ENCODE measurements around the gene ELAVL2. TPM values are rescaled to one million over a fixed set of nuclear protein-coding genes. Genes with fewer than 3 reads are reported as not detected.
"Not testable (repeated sequence)": the region's sequence is repeated elsewhere in the genome, so short reads cannot be mapped to it uniquely, and the experiment has no call there.

The ELAVL2 gene
- total RNA-seq, 1 experiment from 2014 or later: not detected

DNA sequence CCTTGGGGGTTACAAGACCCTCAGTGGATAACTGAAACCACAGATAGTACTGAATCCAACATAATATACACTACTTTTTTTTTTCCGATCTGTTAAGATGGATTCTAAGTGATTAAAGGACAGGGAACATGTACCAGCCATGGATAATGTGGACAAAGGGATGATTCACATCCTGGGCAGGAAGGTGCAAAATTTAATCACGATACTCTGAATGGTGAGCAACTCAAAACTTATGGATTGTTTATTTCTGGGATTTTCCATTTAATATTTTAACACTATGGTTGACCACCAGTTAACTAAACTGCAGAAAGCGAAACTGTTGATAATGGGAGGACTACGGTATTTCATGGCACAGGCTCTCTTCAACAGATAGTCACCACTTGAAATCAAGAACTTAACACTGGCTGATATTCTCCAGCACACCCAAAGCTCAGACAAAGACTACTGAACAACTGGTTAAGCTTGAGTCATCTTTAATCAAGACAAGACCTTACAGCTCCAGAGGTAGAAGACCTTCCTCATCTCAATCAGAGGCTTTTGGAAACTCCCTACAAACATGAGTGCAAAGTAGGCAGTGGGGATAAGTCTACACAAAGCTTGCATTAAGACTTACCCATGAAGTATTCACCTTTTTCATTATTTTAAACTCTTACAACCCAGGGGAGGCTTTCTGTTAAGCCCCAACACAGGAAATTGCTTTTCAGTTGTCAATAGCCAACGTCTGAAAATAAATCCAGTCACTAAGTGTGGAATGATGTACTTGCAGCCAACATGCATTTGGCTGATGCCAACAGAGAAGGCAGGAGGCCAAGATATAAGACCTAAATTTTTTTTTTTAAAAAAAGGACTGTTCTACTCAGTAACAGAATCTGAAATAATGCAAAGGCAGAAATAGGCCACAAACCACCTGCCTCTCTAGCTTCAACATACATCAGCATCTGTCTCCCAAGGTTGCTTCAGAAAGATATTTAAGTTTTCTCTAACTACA is 78.7 kb downstream of the ELAVL2 start:
- DNase-seq (ENCODE audit: low read depth, low spot score): no peak
- in situ Hi-C loops (cut with HindIII; ENCODE audit: low pct_unique_long_range_greater_than_20kb, low sequenced_read_pairs): no loop called here

DNA sequence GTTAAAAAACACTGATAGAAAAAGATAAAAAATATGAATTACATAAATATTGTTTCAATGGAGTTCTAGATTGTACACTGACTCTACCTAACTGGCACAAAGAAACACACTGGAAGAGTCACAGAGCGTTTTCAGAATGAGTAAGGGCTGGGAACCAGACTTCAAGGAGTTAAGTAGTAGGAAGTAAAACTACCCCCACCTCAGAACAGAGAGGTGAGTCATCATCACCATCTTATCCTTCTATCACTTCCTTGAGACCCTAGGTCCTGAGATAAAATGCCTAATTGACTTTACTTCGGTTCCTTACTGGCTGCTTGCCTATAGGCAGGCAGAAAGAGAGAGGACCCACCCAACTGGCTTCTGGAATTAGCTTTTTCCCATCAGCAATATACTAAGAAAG is 79.7 kb downstream of the ELAVL2 start:
- no peak for DNase-seq (ENCODE audit: low read depth, low spot score)
- in situ Hi-C loops (cut with HindIII; ENCODE audit: low pct_unique_long_range_greater_than_20kb, low sequenced_read_pairs): no loop called here

DNA sequence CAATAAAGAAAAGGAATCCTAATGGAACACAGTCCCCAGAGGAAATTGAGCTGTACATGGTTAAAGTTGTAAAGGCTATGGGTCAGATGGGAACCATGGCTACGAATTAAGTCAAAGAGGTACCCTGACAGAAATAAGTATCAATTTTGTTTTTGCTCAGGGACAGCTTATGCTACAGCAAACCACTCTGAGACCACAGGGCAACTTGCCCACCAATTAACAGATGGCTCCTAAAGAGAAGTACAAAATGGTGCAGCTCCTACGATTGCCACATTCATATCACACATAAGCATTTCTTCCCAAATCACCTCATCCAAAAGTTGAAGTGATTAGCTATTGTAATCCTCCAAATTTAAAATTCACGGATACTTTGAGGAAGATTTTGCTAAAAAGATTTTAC is 83.0 kb downstream of the ELAVL2 start:
- no peak for DNase-seq (ENCODE audit: low read depth, low spot score)
- in situ Hi-C loops (cut with HindIII; ENCODE audit: low pct_unique_long_range_greater_than_20kb, low sequenced_read_pairs): no loop called here

DNA sequence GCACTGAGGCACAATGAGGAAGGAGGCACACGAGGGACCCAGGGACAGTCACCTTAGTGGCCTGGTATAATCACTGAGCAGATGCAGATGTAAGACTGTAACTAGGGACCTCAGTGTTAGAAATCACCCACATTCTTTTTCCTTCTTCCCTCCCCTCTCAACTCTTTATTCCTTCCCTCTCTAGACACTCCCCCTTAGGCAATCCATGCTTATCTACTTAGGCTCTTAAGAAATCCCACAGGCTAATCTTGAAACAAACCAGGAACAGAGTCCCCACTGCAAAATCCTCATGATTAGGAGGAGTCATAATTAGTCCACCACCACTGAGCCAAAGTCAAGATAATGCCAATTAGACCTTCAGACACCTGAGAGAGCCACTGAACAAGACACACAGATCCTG is 84.7 kb downstream of the ELAVL2 start:
- DNase-seq (ENCODE audit: low read depth, low spot score): no peak
- in situ Hi-C loops (cut with HindIII; ENCODE audit: low pct_unique_long_range_greater_than_20kb, low sequenced_read_pairs): no loop called here

GRCh38 chr9:23740531-23740930 is 85.5 kb downstream of the ELAVL2 start:
- in situ Hi-C loops (cut with HindIII; ENCODE audit: low pct_unique_long_range_greater_than_20kb, low sequenced_read_pairs): no loop called here
- DNase-seq (ENCODE audit: low read depth, low spot score): no peak

- in situ Hi-C loops (cut with HindIII; ENCODE audit: low pct_unique_long_range_greater_than_20kb, low sequenced_read_pairs): no loop called here
- DNase-seq (ENCODE audit: low read depth, low spot score): no peak
These were observed 86.3 kb downstream of the ELAVL2 start for GRCh38 chr9:23739753-23740152.

DNA sequence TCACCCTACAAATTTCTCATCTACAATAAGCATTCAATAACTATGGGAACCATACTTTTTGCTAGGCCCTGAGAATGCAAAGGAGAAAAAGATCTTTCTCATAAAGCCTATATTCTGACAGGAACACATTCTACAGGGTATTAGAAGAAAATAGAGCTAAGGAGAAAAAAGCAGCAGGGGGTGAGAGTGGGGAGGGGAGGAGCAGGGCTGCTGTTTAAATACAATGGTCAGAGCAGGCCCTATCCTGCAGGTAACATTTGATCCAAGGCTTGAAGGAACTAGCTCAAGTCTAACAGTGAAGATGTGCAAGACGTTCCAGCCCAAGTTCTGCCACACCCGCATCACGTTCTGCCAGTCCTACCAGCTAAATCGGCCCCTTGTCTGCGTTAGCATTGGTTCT is 89.7 kb downstream of the ELAVL2 start:
- in situ Hi-C loops (cut with HindIII; ENCODE audit: low pct_unique_long_range_greater_than_20kb, low sequenced_read_pairs): no loop called here
- DNase-seq (ENCODE audit: low read depth, low spot score): no peak

DNA sequence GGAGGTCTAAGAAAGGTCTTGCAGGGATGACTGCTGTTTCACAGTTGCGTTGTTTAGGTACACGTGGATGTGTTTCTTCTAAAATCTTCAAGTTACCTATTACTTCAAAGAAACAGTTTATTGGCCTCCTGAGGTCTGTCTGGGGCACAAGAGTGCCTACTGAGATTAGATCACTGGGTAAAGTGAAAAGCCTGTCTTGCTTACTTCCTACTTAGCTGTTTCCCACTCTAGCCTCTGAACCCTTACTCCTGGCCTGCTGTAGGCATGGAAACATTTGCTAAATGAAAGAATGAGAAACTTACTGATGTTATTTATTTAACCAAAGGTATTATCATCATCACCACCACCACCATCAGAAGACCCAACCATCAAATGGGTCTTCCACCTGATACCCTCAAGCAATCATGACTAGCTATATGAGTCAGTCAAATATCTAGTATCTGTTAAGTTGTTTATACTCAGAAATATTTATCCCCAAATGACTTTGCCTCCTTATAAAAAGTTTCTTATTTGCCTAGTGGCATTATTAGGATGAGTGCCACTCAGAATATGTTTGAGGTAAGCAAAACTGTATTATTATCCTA is 92.5 kb downstream of the ELAVL2 start:
- in situ Hi-C loops (cut with HindIII; ENCODE audit: low pct_unique_long_range_greater_than_20kb, low sequenced_read_pairs): no loop called here
- DNase-seq (ENCODE audit: low read depth, low spot score): no peak

DNA sequence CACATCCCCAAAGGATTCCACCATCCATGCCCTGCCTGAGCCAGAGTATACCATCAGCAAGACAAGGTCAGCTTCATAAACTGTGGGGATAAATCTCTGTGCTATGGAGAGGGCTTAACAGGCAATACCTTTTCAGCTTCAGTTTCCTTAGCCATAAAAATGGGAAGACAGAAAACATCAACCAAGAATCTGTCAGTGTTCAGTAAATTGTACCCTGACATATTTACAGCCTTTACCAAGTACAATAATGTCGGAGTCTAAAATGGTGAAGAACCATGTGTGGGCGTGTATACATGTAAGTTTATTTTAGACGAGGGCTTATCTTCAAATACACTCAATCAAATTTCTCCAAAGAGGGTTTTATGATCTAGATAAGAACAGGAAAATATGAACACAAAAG is 94.7 kb downstream of the ELAVL2 start:
- in situ Hi-C loops (cut with HindIII; ENCODE audit: low pct_unique_long_range_greater_than_20kb, low sequenced_read_pairs): no loop called here

DNA sequence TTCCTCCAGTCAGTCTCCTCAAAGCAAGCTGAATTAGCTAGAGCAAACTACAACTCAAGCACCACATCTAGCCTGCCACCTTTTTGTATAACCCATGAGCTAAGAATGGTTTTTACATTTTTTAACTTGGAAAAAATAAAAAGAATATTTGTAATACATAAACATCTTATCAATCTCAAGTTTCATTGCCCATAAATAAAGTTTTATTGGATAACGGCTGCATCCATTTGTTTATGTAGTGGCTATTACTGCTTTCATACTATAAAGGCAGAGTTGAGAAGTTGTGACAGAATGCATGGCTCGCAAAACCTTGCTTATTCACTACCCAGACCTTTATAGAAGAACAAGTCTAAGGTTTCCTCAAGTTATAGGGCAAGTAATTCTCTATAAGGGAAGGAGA is 95.7 kb downstream of the ELAVL2 start:
- in situ Hi-C loops (cut with HindIII; ENCODE audit: low pct_unique_long_range_greater_than_20kb, low sequenced_read_pairs): no loop called here
- no peak for DNase-seq (ENCODE audit: low read depth, low spot score)

More for the DNA sequence above, 94.7 kb downstream of the ELAVL2 start:
- DNase-seq (ENCODE audit: low read depth, low spot score): no peak

DNA sequence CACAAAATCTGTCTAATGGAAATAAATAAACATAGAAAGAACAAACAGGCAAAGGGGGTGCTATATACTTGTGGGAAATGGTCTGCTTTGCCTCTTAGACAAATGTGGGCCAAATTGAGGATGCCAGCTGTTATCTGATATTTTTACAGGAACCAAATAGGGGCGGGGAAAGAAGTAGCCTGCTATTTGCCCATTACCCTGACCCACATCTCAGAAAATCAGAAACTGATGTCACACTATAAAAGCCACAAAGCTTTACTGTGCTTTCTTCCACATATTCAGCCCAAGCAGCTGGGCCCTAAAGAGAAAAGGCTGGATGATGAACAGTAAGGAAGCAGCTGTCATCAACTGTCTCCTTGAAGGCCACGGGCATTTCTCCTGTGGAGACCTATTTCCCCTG is 97.3 kb downstream of the ELAVL2 start:
- DNase-seq (ENCODE audit: low read depth, low spot score): no peak
- in situ Hi-C loops (cut with HindIII; ENCODE audit: low pct_unique_long_range_greater_than_20kb, low sequenced_read_pairs): no loop called here

DNA sequence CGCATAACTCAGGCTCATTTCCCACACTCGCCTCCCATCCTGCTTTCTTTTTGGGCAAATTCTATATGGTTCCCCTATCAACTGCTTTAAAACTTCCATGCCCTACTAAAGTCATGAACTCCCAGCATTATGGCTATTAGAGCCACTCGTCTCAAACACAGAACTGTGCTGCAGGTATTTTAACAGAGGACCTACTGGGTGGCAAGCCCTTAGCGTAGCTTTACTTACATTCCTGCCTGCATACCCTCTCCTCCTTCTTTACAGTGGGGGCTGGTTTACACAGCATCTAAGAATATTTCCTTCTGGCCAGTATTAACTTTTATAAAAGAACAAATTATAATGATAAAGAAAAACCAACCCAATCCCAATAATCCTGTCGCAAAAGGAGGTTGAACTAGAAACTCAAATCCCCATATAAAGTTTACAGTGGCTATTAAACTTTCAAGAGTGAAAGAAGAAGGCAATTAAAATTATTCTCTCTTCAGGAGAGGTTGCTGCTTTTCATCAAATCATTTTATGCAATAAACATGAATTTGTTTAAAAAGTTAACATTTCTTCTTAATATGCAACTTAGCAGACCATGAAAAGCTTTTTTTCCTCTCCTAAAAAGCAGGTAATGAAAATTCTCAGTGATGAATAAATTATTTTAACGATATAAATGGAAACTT is 100.6 kb downstream of the ELAVL2 start:
- in situ Hi-C loops (cut with HindIII; ENCODE audit: low pct_unique_long_range_greater_than_20kb, low sequenced_read_pairs): no loop called here
- DNase-seq (ENCODE audit: low read depth, low spot score): no peak

DNA sequence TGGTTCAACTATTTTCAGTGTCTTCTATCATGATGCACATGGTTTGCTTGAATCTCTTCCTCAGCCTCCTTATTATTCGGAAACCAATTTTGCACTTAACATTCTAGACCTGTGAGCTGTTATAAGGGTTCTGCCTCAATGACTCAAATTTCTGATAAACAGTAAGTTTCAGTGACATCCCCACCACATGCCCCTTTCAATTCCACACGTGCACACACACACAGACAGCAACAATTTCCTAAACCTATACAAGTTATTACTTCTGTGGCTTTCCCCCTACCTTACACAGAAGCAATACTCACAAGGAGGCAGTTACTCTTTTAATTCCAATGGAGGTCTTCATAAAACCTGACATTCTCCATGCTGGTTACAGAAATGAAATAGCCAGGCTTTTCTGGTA is 102.4 kb downstream of the ELAVL2 start:
- in situ Hi-C loops (cut with HindIII; ENCODE audit: low pct_unique_long_range_greater_than_20kb, low sequenced_read_pairs): no loop called here
- DNase-seq (ENCODE audit: low read depth, low spot score): no peak

GRCh38 chr9:23723048-23723447 is 103.0 kb downstream of the ELAVL2 start:
- DNase-seq (ENCODE audit: low read depth, low spot score); in situ Hi-C loops (cut with HindIII; ENCODE audit: low pct_unique_long_range_greater_than_20kb, low sequenced_read_pairs): not testable (repeated sequence)

GRCh38 chr9:23721466-23721865 is 104.6 kb downstream of the ELAVL2 start:
- in situ Hi-C loops (cut with HindIII; ENCODE audit: low pct_unique_long_range_greater_than_20kb, low sequenced_read_pairs): no loop called here

DNA sequence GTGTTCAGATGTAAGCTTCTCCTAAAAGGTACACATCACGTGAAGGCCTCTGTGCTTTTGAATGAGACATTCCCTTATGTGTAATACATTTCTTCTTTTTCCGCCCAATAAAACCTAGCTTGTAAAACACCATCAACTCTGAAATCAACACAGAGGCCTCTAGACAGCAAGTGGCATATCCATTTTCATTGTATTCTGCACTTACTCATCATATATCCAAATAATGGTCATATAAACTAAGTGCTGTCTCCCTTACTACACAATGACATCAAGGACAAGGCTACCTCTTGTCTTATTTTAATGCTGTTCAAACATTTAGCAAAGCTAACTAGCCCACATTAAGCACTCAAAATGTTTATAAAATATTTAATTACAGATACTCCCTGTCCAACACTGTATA is 108.5 kb downstream of the ELAVL2 start:
- in situ Hi-C loops (cut with HindIII; ENCODE audit: low pct_unique_long_range_greater_than_20kb, low sequenced_read_pairs): no loop called here
- DNase-seq (ENCODE audit: low read depth, low spot score): no peak

More at GRCh38 chr9:23721466-23721865, 104.6 kb downstream of the ELAVL2 start:
- DNase-seq (ENCODE audit: low read depth, low spot score): no peak

DNA sequence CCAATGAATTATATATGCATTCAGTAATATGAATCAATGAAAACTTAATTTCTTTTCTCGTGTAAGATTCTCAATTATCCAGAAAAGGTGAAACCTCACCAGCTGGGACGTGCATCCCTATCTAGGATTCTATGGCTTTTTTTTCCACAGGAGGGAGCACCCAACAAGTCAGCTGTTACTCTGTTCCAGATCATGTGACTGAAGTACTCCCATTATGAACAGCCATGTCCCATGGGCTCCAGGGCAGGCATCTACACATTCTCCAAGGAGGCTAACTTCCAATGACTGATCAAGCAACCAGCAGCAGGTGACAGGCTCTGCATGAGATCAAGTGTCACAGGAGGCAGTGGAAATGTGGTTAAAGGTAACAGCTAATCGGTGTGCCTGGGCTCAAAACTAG is 118.8 kb downstream of the ELAVL2 start:
- in situ Hi-C loops (cut with HindIII; ENCODE audit: low pct_unique_long_range_greater_than_20kb, low sequenced_read_pairs): no loop called here
- DNase-seq (ENCODE audit: low read depth, low spot score): no peak

DNA sequence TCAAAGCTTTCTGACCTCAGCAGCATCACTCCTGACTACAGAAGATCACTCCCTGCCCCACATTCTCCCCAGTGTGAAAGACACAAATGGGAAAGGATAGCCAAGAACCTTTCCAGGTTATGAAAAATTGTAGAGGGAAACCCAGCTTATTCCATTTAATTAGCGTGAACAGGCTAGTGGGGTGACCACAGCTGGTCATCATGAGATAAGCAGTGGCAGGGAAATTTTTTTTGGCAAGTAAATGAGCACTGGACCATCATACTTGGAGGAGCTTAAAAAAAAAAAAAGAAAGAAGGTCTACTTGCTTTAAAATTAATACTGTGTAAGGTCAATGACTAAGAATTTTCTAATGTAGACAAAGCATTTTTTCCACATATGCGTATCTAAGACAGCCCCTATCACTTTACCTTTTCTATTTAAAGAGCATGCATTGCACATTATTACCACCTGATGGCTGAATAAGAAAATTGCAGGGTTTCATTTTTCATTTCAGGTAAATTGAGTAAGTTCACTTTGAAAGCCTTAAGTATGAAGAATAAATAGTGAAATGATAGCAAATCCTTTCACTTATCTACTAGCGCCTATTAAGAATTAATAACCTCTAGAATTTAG is 123.6 kb downstream of the ELAVL2 start:
- in situ Hi-C loops (cut with HindIII; ENCODE audit: low pct_unique_long_range_greater_than_20kb, low sequenced_read_pairs): no loop called here
- no peak for DNase-seq (ENCODE audit: low read depth, low spot score)
